H1 (cell line): Measurements from ENCODE around the gene LEMD1. TPM values are rescaled to one million over a fixed set of nuclear protein-coding genes. Genes with fewer than 3 reads are reported as not detected.

Experiments
- CTCF ChIA-PET: fragments of 300-600 bp; sonication (Branson Sonifier 250); formaldehyde crosslinking; loops from one replicate; lab custom pipeline; 2021; ENCODE audit not compliant: partially characterized antibody; lab: Charles Lee
- POLR2A ChIA-PET: fragments of 300-600 bp; sonication (Branson Sonifier 250); formaldehyde crosslinking; loops from one replicate; lab custom pipeline; 2021; ENCODE audit warnings: inconsistent platforms; ENCODE audit not compliant: partially characterized antibody; lab: Charles Lee
- DNase-seq, 2 experiments: peaks; one replicate each; pipeline versions ENCODE4 v3.0.0 to v3.0.0-alpha.2; 2010 to 2022; ENCODE audit warnings: low spot score in 2 of 2, low read depth in 1 of 2, mixed read lengths in 1 of 2
- FAIRE-seq: peaks from 2 replicates; lab custom pipeline; 2011; peaks lifted over from hg19 to GRCh38; lab: Jason Lieb, UNC
- H2AFZ ChIP-seq: 2 replicates; pipeline ENCODE4 v1.8.1; 2012; ENCODE audit warnings: low read length, inconsistent platforms
- H2AK5ac ChIP-seq: 2 replicates; pipeline ENCODE4 v1.6.1; 2013; ENCODE audit warnings: low read depth, low read length
- H2BK120ac ChIP-seq: replicated peaks from 2 replicates; pipeline ENCODE3; 2013; ENCODE audit warnings: low read depth, low read length, inconsistent platforms
- H2BK12ac ChIP-seq: 2 replicates; pipeline ENCODE4 v1.6.1; 2013; ENCODE audit warnings: low read depth, low read length
- H2BK15ac ChIP-seq: 2 replicates; pipeline ENCODE4 v1.6.1; 2013; ENCODE audit warnings: low read length
- H2BK20ac ChIP-seq: 2 replicates; pipeline ENCODE4 v1.6.1; 2013; ENCODE audit warnings: low read length
- H2BK5ac ChIP-seq: 2 replicates; pipeline ENCODE4 v1.6.1; 2013; ENCODE audit warnings: low read depth, low read length
- H3K14ac ChIP-seq: 2 replicates; pipeline ENCODE4 v1.6.1; 2013; ENCODE audit warnings: inconsistent platforms; ENCODE audit not compliant: insufficient read length
- H3K18ac ChIP-seq: 2 replicates; pipeline ENCODE4 v1.6.1; 2013; ENCODE audit warnings: low read length; ENCODE audit errors: extremely low read depth
- H3K23ac ChIP-seq: 2 replicates; pipeline ENCODE4 v1.6.1; 2013; ENCODE audit warnings: inconsistent platforms; ENCODE audit not compliant: insufficient read length
- H3K23me2 ChIP-seq: 2 replicates; pipeline ENCODE4 v1.6.1; 2013; ENCODE audit warnings: low read depth, low read length
- H3K27ac ChIP-seq: 2 replicates; pipeline ENCODE4 v1.6.1; 2011; ENCODE audit warnings: low read depth, low read length, inconsistent platforms
- H3K27me3 ChIP-seq, 4 experiments: replicated peaks in 1 of 4; 1 replicate in 1 of 4; 2 replicates in 3 of 4; pipeline versions ENCODE4 v1.6.1 to v1.8.1; 2011 to 2013; ENCODE audit warnings: low read length in 3 of 4, mild to moderate bottlenecking in 3 of 4, inconsistent platforms in 2 of 4, mixed read lengths in 2 of 4, moderate library complexity in 1 of 4; ENCODE audit not compliant: control insufficient read depth in 3 of 4, insufficient read depth in 3 of 4; ENCODE audit errors: extremely low read depth in 1 of 4
- H3K36me3 ChIP-seq, 4 experiments: 2 replicates each; pipeline versions ENCODE4 v1.6.1 to v1.8.1; 2011 to 2013; ENCODE audit warnings: mild to moderate bottlenecking in 4 of 4, low read length in 3 of 4, moderate library complexity in 2 of 4, control low read depth in 1 of 4, inconsistent platforms in 1 of 4; ENCODE audit not compliant: insufficient read depth in 4 of 4, control insufficient read depth in 2 of 4
- H3K4ac ChIP-seq: replicated peaks from 2 replicates; pipeline ENCODE3; 2013; ENCODE audit warnings: low read length, low read depth, mixed read lengths, inconsistent platforms; ENCODE audit not compliant: insufficient read length
- H3K4me1 ChIP-seq, 4 experiments: replicated peaks in 1 of 4; 1 replicate in 1 of 4; 2 replicates in 3 of 4; pipeline versions ENCODE4 v1.6.1 to v1.8.1; 2011 to 2013; ENCODE audit warnings: low read length in 3 of 4, inconsistent platforms in 2 of 4, mixed read lengths in 1 of 4; ENCODE audit not compliant: insufficient read depth in 4 of 4, control insufficient read depth in 3 of 4
- H3K4me2 ChIP-seq, 2 experiments: 2 replicates each; pipeline versions ENCODE4 v1.6.1 to v1.8.1; 2011 to 2013; ENCODE audit warnings: low read depth in 2 of 2, low read length in 2 of 2, control low read depth in 1 of 2, inconsistent platforms in 1 of 2, mild to moderate bottlenecking in 1 of 2; ENCODE audit not compliant: insufficient read depth in 1 of 2
- H3K4me3 ChIP-seq, 4 experiments: fragments of 200-600, 300-600 bp in 1 of 4; sonication (generic), shearing (Covaris generic), sonication (Bioruptor Twin) in 1 of 4; 2 replicates each; pipeline versions ENCODE4 v1.5.1 to v1.8.1; 2011 to 2016; ENCODE audit warnings: low read length in 4 of 4, low read depth in 3 of 4, control low read depth in 2 of 4, inconsistent platforms in 2 of 4, mild to moderate bottlenecking in 2 of 4, mixed read lengths in 1 of 4, moderate library complexity in 1 of 4; ENCODE audit not compliant: insufficient read depth in 2 of 4; ENCODE audit errors: extremely low read depth in 1 of 4
- H3K56ac ChIP-seq: replicated peaks from 2 replicates; pipeline ENCODE3; 2013; ENCODE audit warnings: low read depth, mild to moderate bottlenecking, mixed read lengths, low read length, inconsistent platforms; ENCODE audit not compliant: insufficient read length
- H3K79me1 ChIP-seq: 2 replicates; pipeline ENCODE4 v1.6.1; 2013; ENCODE audit warnings: low read depth, low read length, control low read depth
- H3K79me2 ChIP-seq, 2 experiments: 2 replicates each; pipeline versions ENCODE4 v1.6.1 to v1.8.1; 2012 to 2013; ENCODE audit warnings: low read length in 2 of 2, mild to moderate bottlenecking in 2 of 2, inconsistent platforms in 1 of 2; ENCODE audit not compliant: insufficient read depth in 2 of 2, control insufficient read depth in 1 of 2
- H3K9ac ChIP-seq, 4 experiments: replicated peaks in 1 of 4; 1 replicate in 1 of 4; 2 replicates in 3 of 4; pipeline versions ENCODE4 v1.6.1 to v1.8.1; 2011 to 2013; ENCODE audit warnings: low read depth in 3 of 4, low read length in 3 of 4, control low read depth in 2 of 4, mild to moderate bottlenecking in 2 of 4, moderate library complexity in 2 of 4, inconsistent platforms in 1 of 4; ENCODE audit errors: extremely low read depth in 1 of 4
- H3K9me3 ChIP-seq, 2 experiments: 2 replicates each; pipeline versions ENCODE4 v1.6.1 to v1.8.1; 2012 to 2013; ENCODE audit warnings: mild to moderate bottlenecking in 2 of 2, moderate library complexity in 2 of 2, control low read depth in 1 of 2, inconsistent platforms in 1 of 2, low read depth in 1 of 2, low read length in 1 of 2, mixed read lengths in 1 of 2; ENCODE audit not compliant: insufficient read depth in 2 of 2
- H4K20me1 ChIP-seq, 2 experiments: replicated peaks in 1 of 2; 2 replicates each; pipeline versions ENCODE3 to v1.8.1; 2011 to 2013; ENCODE audit warnings: inconsistent platforms in 2 of 2, low read length in 2 of 2, mild to moderate bottlenecking in 1 of 2; ENCODE audit not compliant: insufficient read depth in 2 of 2, control insufficient read depth in 1 of 2
- H4K5ac ChIP-seq: 2 replicates; pipeline ENCODE4 v1.6.1; 2013; ENCODE audit warnings: low read length, low read depth, mixed read lengths, inconsistent platforms; ENCODE audit not compliant: insufficient read length
- H4K8ac ChIP-seq: 2 replicates; pipeline ENCODE4 v1.8.0; 2013; ENCODE audit warnings: mild to moderate bottlenecking, moderate library complexity, low read length, inconsistent platforms; ENCODE audit not compliant: insufficient read depth; ENCODE audit errors: extremely low read depth
- H4K91ac ChIP-seq: replicated peaks from 2 replicates; pipeline ENCODE3; 2013; ENCODE audit warnings: low read length, mixed read lengths, inconsistent platforms; ENCODE audit not compliant: insufficient read length
- EP300 ChIP-seq, 2 experiments: IDR thresholded peaks; 1 replicate in 1 of 2; 2 replicates in 1 of 2; pipeline ENCODE4 v1.6.1; 2011 to 2012; ENCODE audit warnings: low read depth in 2 of 2, low read length in 2 of 2, mild to moderate bottlenecking in 2 of 2, borderline replicate concordance in 1 of 2, inconsistent platforms in 1 of 2, moderate library complexity in 1 of 2
- JUND ChIP-seq: IDR thresholded peaks from 2 replicates; pipeline ENCODE4 v1.6.1; 2011; ENCODE audit warnings: mild to moderate bottlenecking, improper control_type of control experiment, low read length
- KDM1A ChIP-seq: fragments of 200-600, 300-600 bp; sonication (generic); IDR thresholded peaks from 2 replicates; pipeline ENCODE4 v1.7.1; 2016; ENCODE audit warnings: mild to moderate bottlenecking, low read length, borderline replicate concordance
- NANOG ChIP-seq: IDR thresholded peaks from 2 replicates; pipeline ENCODE4 v1.6.1; 2011; ENCODE audit warnings: low read length, low read depth, mild to moderate bottlenecking, inconsistent platforms; ENCODE audit not compliant: insufficient read depth, poor library complexity, severe bottlenecking
- NRF1 ChIP-seq: IDR thresholded peaks from 2 replicates; pipeline ENCODE4 v1.6.1; 2011; ENCODE audit warnings: mild to moderate bottlenecking, low read depth, low read length, improper control_type of control experiment
- RXRA ChIP-seq: IDR thresholded peaks from 2 replicates; pipeline ENCODE4 v1.6.1; 2011; ENCODE audit warnings: low read depth, mild to moderate bottlenecking, low read length, moderate library complexity; ENCODE audit not compliant: insufficient read depth
- SIRT6 ChIP-seq: IDR thresholded peaks from one replicate; pipeline ENCODE4 v1.7.1; 2012; ENCODE audit warnings: low read length, inconsistent platforms
- YY1 ChIP-seq: IDR thresholded peaks from 2 replicates; pipeline ENCODE4 v1.6.1; 2011; ENCODE audit warnings: low read depth, mild to moderate bottlenecking, low read length
- ZNF274 ChIP-seq: IDR thresholded peaks from 2 replicates; pipeline ENCODE4 v1.7.0; 2012; ENCODE audit warnings: low read length, borderline replicate concordance; ENCODE audit errors: extremely low read depth
- WGBS, 2 experiments: shearing (Covaris generic) in 1 of 2; methylation state at CpG; one replicate each; pipeline versions ENCODE4 v1.1.6 to v1.1.7; 2013 to 2015; ENCODE audit warnings: low lambda C conversion rate in 2 of 2, mixed read lengths in 2 of 2, inconsistent platforms in 1 of 2, low coverage in 1 of 2, missing lambda C conversion rate in 1 of 2; ENCODE audit not compliant: insufficient replicate concordance in 2 of 2, insufficient coverage in 1 of 2, insufficient read length in 1 of 2; ENCODE audit errors: extremely low coverage in 1 of 2, missing lambda C conversion rate in 1 of 2; 5-methylcytosine and 5-hydroxymethylcytosine counted together
- polyA plus RNA-seq, 7 experiments: library from polyadenylated mRNA; depleted of rRNA in 3 of 7; stranded (reverse) in 5 of 7; unstranded in 2 of 7; fragments of >200 nt in 5 of 7; fragments of 200-250 nt in 2 of 7; gene quantifications; 1 replicate in 5 of 7; 2 replicates in 1 of 7; 4 replicates in 1 of 7; pipeline versions ENCODE4 v1.2.1 to v1.2.3, GENCODE V29; 2011 to 2013; ENCODE audit warnings: missing spikeins in 2 of 7, mixed read lengths in 2 of 7
- total RNA-seq: library from RNA; stranded (reverse); fragmentation: NEBNext Ultra II Directional; extraction: Animal tissue kit (Norgen Biotek cat#: 25700); gene quantifications from 2 replicates; pipeline ENCODE4 v1.2.1, GENCODE V29; 2021
- TF ChIP-seq, protein P1 (sequence below): IDR thresholded peaks from 2 replicates; pipeline ENCODE4 v1.6.1; 2012; ENCODE audit warnings: inconsistent platforms

The LEMD1 gene
- total and polyA plus RNA-seq, 2 of the 8 experiments (the other 6 are each of a cell fraction or from before 2014, with no cell fraction given): 10.0 to 10.5 TPM

DNA sequence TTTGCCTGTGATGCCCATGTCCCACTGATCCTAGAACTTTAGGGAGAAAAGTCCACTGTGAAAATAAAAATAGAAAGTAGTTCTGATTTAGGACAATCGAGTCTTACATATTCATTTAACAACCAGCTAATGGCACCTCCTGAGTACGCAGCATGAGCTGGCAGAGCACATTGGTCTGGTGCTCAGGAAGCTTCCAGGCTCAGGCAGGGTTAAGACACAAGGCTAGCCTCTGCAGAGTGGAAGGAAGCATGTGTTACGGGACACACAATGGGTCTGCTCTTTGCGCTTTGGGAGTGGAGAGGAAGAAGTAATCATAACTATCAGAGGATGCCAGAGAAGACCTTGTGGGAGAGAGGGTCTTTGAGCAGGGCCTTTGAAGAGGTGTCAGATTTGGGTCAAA lies 61.0 kb downstream of the LEMD1 start:
- 93% methylated on average over 4 of the region's 4 CpGs; no CpG with 5 or more reads in 1 of the 2 experiments for WGBS, 2 experiments
- Histone ChIP-seq H3K79me1 (no peaks in the 10 kb centered on the region), H4K20me1 (no peaks in the 10 kb centered on the region), H3K4ac (no peak overlapping the region), H2BK15ac (peak overlapping the region; percentile 50; the same call in 1 of the 2 replicates), H3K4me1 (peaks cover 6 to 16% (median 8%) of the 10 kb centered on the region in 4 experiments), H3K27me3 (0 out of 7 replicates have a peak, but pooled peaks cover 0 to 2% (median 0%) of the 10 kb centered on the region in 4 experiments), H3K9ac (no peak overlapping the region), H3K23me2 (no peaks in the 10 kb centered on the region), H2BK5ac (peak overlapping the region; percentile 32; the same call in 1 of the 2 replicates), H3K9me3 (no peaks in the 10 kb centered on the region), H3K27ac (no peak overlapping the region), H2BK120ac (no peak overlapping the region), H3K79me2 (no peaks in the 10 kb centered on the region), H3K14ac (no peak overlapping the region), H4K8ac (no peak overlapping the region), H3K4me2 (no peak overlapping the region), H3K56ac (no peak overlapping the region), H2BK20ac (peak overlapping the region; percentile 86; the same call in 1 of the 2 replicates), H2AK5ac (no peak overlapping the region), H2AFZ (peak overlapping the region; percentile 65; the same call in 1 of the 2 replicates), H3K4me3 (no peak overlapping the region), H4K91ac (no peak overlapping the region), H3K36me3 (no peaks in the 10 kb centered on the region), H3K23ac (no peak overlapping the region), H2BK12ac (peak overlapping the region; percentile 93; the same call in 1 of the 2 replicates), H4K5ac (no peak overlapping the region), H3K18ac (no peak overlapping the region)
- no peak for TF ChIP-seq NRF1
- TF ChIP-seq ZNF274: no peak
- no peak for TF ChIP-seq YY1
- TF ChIP-seq NANOG: no peak
- TF ChIP-seq RXRA: no peak
- TF ChIP-seq KDM1A: no peak
- no peak for TF ChIP-seq SIRT6
- TF ChIP-seq, protein P1, sequence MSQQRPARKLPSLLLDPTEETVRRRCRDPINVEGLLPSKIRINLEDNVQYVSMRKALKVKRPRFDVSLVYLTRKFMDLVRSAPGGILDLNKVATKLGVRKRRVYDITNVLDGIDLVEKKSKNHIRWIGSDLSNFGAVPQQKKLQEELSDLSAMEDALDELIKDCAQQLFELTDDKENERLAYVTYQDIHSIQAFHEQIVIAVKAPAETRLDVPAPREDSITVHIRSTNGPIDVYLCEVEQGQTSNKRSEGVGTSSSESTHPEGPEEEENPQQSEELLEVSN: no peak
- TF ChIP-seq JUND: no peak
- no peak for TF ChIP-seq EP300 (IDR thresholded peaks at IDR 0.05; ENCODE audit: borderline replicate concordance in 1 of 2, low read depth in 2 of 2, low read length in 2 of 2)
- no peak for FAIRE-seq
- ChIA-PET POLR2A (interaction anchor here (1.0 kb wide), 1 partner anchor 67 kb away, joined by 3 read pairs; no protein-coding TSS in a partner anchor), CTCF (interaction anchor here (1.2 to 16.3 kb wide), 5 partner anchors 11 to 164 kb away, joined by 5 to 207 read pairs (median 6); no protein-coding TSS in a partner anchor)
- no peak for DNase-seq
